GM12891 (cell line): ENCODE measurements around the gene CAMTA1.

ENCODE experiments used
- POLR2A ChIP-seq: IDR thresholded peaks from 2 replicates; pipeline ENCODE4 v1.6.1; 2011; ENCODE audit warnings: low read depth, low read length, control low read depth
- POLR2AphosphoS5 ChIP-seq: IDR thresholded peaks from 2 replicates; pipeline ENCODE4 v1.6.1; 2011; ENCODE audit warnings: low read depth, low read length, control low read depth
- POU2F2 ChIP-seq: IDR thresholded peaks from 2 replicates; pipeline ENCODE4 v1.6.1; 2011; ENCODE audit warnings: low read depth, mild to moderate bottlenecking, control low read depth, low read length, moderate library complexity
- TAF1 ChIP-seq: IDR thresholded peaks from 2 replicates; pipeline ENCODE4 v1.6.1; 2011; ENCODE audit warnings: low read depth, low read length, control low read depth

DNA sequence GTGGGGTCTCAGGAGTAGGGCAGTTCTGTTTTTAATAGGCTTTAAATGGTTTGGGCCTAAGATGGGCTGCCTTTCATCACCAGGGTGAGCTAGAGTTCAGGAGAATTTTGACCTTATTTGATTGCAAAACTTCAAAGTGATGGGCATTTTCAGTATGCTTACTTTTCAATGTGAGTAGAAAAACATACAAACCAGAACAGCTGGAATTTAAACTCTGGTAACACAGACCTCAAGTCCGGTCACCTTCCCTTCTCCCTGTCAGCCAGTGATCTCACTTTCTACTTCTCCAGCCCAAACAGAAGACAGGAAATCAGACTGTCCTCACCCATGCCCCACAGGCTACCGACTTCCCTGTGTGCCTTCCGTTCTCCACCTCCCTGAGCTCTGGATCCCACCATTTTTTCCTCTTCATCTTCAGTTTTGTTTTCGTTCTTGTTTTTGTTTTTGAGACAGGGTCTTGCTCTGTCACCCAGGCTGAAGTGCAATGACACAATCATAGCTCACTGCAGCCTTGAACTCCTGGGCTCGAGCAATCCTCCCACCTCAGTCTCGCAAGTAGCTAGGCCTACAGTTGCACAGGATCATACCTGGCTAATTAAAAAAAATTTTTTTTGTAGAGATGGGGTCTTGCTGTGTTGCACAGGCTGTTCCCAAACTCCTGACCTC is 374.0 kb downstream of the CAMTA1 start:
- TF ChIP-seq POLR2A (no peak), POLR2AphosphoS5 (no peak), TAF1 (no peak), POU2F2 (no peak)
